ENCODE data around the gene CAPN5. TPM values are rescaled to one million over a fixed set of nuclear protein-coding genes. Genes with fewer than 3 reads are reported as not detected.

Gene CAPN5
- total and polyA plus RNA-seq, 2 experiments from 2014 or later: 10.2 to 32.2 TPM

GRCh38 chr11:77085652-77086051, 18.9 kb downstream of the CAPN5 start:
- no peaks in the 10 kb centered on the region for H3F3A ChIP-seq (replicated peaks; ENCODE audit: low read depth)
- H4K20me1 ChIP-seq (replicated peaks; ENCODE audit: insufficient read depth): no peaks in the 10 kb centered on the region
- H3K4me1 ChIP-seq (ENCODE audit: insufficient read depth): no peaks in the 10 kb centered on the region
- no peak overlapping the region for H3K27ac ChIP-seq (ENCODE audit: low read depth)
- no peak for DNase-seq (ENCODE audit: low spot score)
- Mint-ChIP-seq H3K36me3 (ENCODE audit: low read depth) (no peaks in the 10 kb centered on the region), H3K27ac (no peak overlapping the region), H3K4me3 (no peak overlapping the region), H3K27me3 (ENCODE audit: insufficient read depth, low read depth, poor library complexity) (peaks cover 8% of the 10 kb centered on the region), H3K9me3 (no peaks in the 10 kb centered on the region), H3K4me1 (peaks cover 8% of the 10 kb centered on the region; the same call in 2 of the 3 replicates)
- TF ChIP-seq NANOG (IDR thresholded peaks at IDR 0.05; ENCODE audit: borderline replicate concordance): no peak
- no peak overlapping the region for H3K4me2 ChIP-seq
- H3K79me2 ChIP-seq (replicated peaks; ENCODE audit: insufficient read depth): no peaks in the 10 kb centered on the region
- H3K9me2 ChIP-seq (ENCODE audit: insufficient read depth): no peaks in the 10 kb centered on the region
- H3K36me3 ChIP-seq (ENCODE audit: insufficient read depth): no peaks in the 10 kb centered on the region
- no peak overlapping the region for H3K4me3 ChIP-seq
- ATAC-seq: no peak
- H2AFZ ChIP-seq: no peak overlapping the region
- H3K27me3 ChIP-seq (ENCODE audit: insufficient read depth): no peaks in the 10 kb centered on the region

GRCh38 chr11:77086521-77087472, 20.0 kb downstream of the CAPN5 start:
- Histone ChIP-seq H3K36me3 (ENCODE audit: insufficient read depth) (no peaks in the 10 kb centered on the region), H3K27me3 (ENCODE audit: insufficient read depth) (no peaks in the 10 kb centered on the region)
- ATAC-seq: no peak
- TF ChIP-seq NANOG (IDR thresholded peaks at IDR 0.05; ENCODE audit: borderline replicate concordance): no peak
- no peak for TF ChIP-seq EZH2phosphoT487 (IDR thresholded peaks at IDR 0.05; ENCODE audit: unreplicated experiment)
- TF ChIP-seq ZNF462 (CRISPR knock-in tag; IDR thresholded peaks at IDR 0.05): no peak
- no peak for TF ChIP-seq EZH2 (IDR thresholded peaks at IDR 0.05; ENCODE audit: low read depth, unreplicated experiment)
- TF ChIP-seq CTCF (conservative IDR thresholded peaks at IDR 0.05; ENCODE audit: low read depth in 2 of 2): no peak
- no peak for TF ChIP-seq ETS1 (IDR thresholded peaks at IDR 0.05)
- no peak for TF ChIP-seq POLR2AphosphoS5 (IDR thresholded peaks at IDR 0.05; ENCODE audit: low read depth)
- no peak for TF ChIP-seq CREB1 (CRISPR knock-in tag; IDR thresholded peaks at IDR 0.05; ENCODE audit: low read depth)
- no peak for TF ChIP-seq ZNF114 (CRISPR knock-in tag; IDR thresholded peaks at IDR 0.05)
- no peak for TF ChIP-seq JUNB (IDR thresholded peaks at IDR 0.05; ENCODE audit: unreplicated experiment)

More at GRCh38 chr11:77086521-77087472, 20.0 kb downstream of the CAPN5 start:
- Mint-ChIP-seq H3K9me3 (no peaks in the 10 kb centered on the region), H3K36me3 (ENCODE audit: low read depth) (no peaks in the 10 kb centered on the region), H3K27me3 (ENCODE audit: insufficient read depth, low read depth, poor library complexity) (peaks cover 9% of the 10 kb centered on the region), H3K4me1 (peaks cover 13% of the 10 kb centered on the region), H3K4me3 (no peak overlapping the region), H3K27ac (no peak overlapping the region)
- H3F3A ChIP-seq (replicated peaks; ENCODE audit: low read depth): no peaks in the 10 kb centered on the region
- no peak overlapping the region for H3K27ac ChIP-seq (ENCODE audit: low read depth)
- no peak overlapping the region for H3K4me2 ChIP-seq
- no peaks in the 10 kb centered on the region for H3K79me2 ChIP-seq (replicated peaks; ENCODE audit: insufficient read depth)
- no peaks in the 10 kb centered on the region; the same call in 1 of the 2 replicates for H4K20me1 ChIP-seq (replicated peaks; ENCODE audit: insufficient read depth)
- no peaks in the 10 kb centered on the region; the same call in 1 of the 2 replicates for H3K4me1 ChIP-seq (ENCODE audit: insufficient read depth)
- no peak for DNase-seq (ENCODE audit: low spot score)
- H3K4me3 ChIP-seq: no peak overlapping the region
- no peak overlapping the region for H2AFZ ChIP-seq
- H3K9me2 ChIP-seq (ENCODE audit: insufficient read depth): no peaks in the 10 kb centered on the region

Measured in GM23338 (cell line).